Heart left ventricle (tissue), 13 donors: ENCODE data around the gene REEP3.

Experiments
- POLR2A ChIP-seq, 2 donors: fragments of 450-650 bp; IDR thresholded peaks; one replicate each; pipeline ENCODE4 v1.6.1; 2017; ENCODE audit warnings: antibody characterized with exemption in 2 of 2, mild to moderate bottlenecking in 2 of 2, moderate library complexity in 2 of 2
- TF ChIP-seq, protein P1 (sequence below), 12 donors: fragments of 200-600 bp; sonication (generic) in 4 of 12; IDR thresholded peaks; one replicate each; pipeline versions ENCODE4 v1.5.0 to v1.8.0; 2018 to 2022; ENCODE audit warnings: antibody characterized with exemption in 12 of 12, mild to moderate bottlenecking in 5 of 12
- donor health status: ischemic (EF 13 %, LVEDD 7.1; RV severe dilation, severe dysfunction).
- donor health status: DM: no; HTN: yes; CAD: no.
- donor health status: DM: no; HTN: no; CAD: no.
- donor health status: ischemic (EF 25% LVEDD 6.9; RV normal size, moderate dysfunction).
- donor health status: ischemic (EF 25% LVEDD 5.7; RV mildly dilated, moderate dysfunction).
- donor health status: ischemic (EF 35%, LVEDD 5.7; RV mildly dilated, moderate dysfunction).
- donor health status: nonischemic (EF 11% LVEDD 7.7; RV severe dilation, severe dysfunction).
- donor health status: DM: yes; HTN: yes; CAD: no.
- donor health status: PGD.
- donor health status: ischemic (EF 29% LVEDD 5.4; RV normal size, mild dysfunction).
- donor health status: nonischemic (EF 23%, LVEDD 6.1; RV moderate dilation, normal function).

DNA sequence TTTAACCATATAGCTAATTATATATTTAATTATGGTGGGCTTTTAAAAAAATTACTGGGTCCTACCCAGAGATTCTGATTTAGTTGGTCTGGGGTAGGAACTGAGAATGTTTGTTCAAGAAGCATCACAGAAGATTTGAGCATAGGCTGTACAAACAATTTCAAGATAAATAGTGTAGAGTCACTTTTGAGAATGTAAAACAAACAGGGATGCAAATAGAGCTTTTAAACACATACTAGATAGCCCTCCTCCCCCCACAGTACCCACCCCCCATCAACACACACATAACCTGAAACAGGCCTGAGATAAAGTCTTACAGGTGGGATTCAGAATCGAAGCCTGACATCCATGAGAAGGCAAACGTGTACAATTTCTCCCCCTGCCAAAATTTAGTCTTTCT, 15.6 kb upstream of the REEP3 start:
- TF ChIP-seq, protein P1, sequence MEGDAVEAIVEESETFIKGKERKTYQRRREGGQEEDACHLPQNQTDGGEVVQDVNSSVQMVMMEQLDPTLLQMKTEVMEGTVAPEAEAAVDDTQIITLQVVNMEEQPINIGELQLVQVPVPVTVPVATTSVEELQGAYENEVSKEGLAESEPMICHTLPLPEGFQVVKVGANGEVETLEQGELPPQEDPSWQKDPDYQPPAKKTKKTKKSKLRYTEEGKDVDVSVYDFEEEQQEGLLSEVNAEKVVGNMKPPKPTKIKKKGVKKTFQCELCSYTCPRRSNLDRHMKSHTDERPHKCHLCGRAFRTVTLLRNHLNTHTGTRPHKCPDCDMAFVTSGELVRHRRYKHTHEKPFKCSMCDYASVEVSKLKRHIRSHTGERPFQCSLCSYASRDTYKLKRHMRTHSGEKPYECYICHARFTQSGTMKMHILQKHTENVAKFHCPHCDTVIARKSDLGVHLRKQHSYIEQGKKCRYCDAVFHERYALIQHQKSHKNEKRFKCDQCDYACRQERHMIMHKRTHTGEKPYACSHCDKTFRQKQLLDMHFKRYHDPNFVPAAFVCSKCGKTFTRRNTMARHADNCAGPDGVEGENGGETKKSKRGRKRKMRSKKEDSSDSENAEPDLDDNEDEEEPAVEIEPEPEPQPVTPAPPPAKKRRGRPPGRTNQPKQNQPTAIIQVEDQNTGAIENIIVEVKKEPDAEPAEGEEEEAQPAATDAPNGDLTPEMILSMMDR (IDR thresholded peaks at IDR 0.05) = no peak
- no peak for TF ChIP-seq POLR2A (IDR thresholded peaks at IDR 0.05)
